Measurements from ENCODE around the gene XXYLT1.
"Not testable (repeated sequence)": the region's sequence is repeated elsewhere in the genome, so short reads cannot be mapped to it uniquely, and the experiment has no call there.

XXYLT1 gene

GRCh38 chr3:195107593-195107992, 163.4 kb downstream of the XXYLT1 start:
- no peak for DNase-seq

- DNase-seq, result not testable (repeated sequence)
Measured at GRCh38 chr3:195107031-195107430, 163.9 kb downstream of the XXYLT1 start.

GRCh38 chr3:195106418-195106906, 164.5 kb downstream of the XXYLT1 start:
- peak; percentile 11 to 15 for DNase-seq

GRCh38 chr3:195105841-195106417, 165.0 kb downstream of the XXYLT1 start:
- no peak for DNase-seq

- no peak for DNase-seq
Measured at GRCh38 chr3:195105389-195105788, 165.6 kb downstream of the XXYLT1 start.

GRCh38 chr3:195104340-195104739, 166.6 kb downstream of the XXYLT1 start:
- DNase-seq, result no peak

- no peak for DNase-seq
Measured at GRCh38 chr3:195103623-195104022, 167.3 kb downstream of the XXYLT1 start.

- DNase-seq, result no peak
Measured at GRCh38 chr3:195102609-195103467, 168.1 kb downstream of the XXYLT1 start.

GRCh38 chr3:195101927-195102608, 168.9 kb downstream of the XXYLT1 start:
- DNase-seq, result no peak

GRCh38 chr3:195101001-195101583, 169.9 kb downstream of the XXYLT1 start:
- no peak for DNase-seq

GRCh38 chr3:195099951-195100785, 170.8 kb downstream of the XXYLT1 start:
- DNase-seq, result no peak

GRCh38 chr3:195098741-195099525, 172.0 kb downstream of the XXYLT1 start:
- no peak for DNase-seq

GRCh38 chr3:195097331-195098255, 173.4 kb downstream of the XXYLT1 start:
- no peak for DNase-seq

GRCh38 chr3:195096484-195097330, 174.3 kb downstream of the XXYLT1 start:
- no peak for DNase-seq

GRCh38 chr3:195096053-195096452, 174.9 kb downstream of the XXYLT1 start:
- DNase-seq, result no peak

- no peak for DNase-seq
Measured at GRCh38 chr3:195095704-195096036, 175.3 kb downstream of the XXYLT1 start.

GRCh38 chr3:195095035-195095703, 175.8 kb downstream of the XXYLT1 start:
- DNase-seq, result no peak

GRCh38 chr3:195094191-195094921, 176.6 kb downstream of the XXYLT1 start:
- DNase-seq, result no peak
